T-cell (primary cell): ENCODE results near the gene IFNA13. TPM values are rescaled to one million over a fixed set of nuclear protein-coding genes. Genes with fewer than 3 reads are reported as not detected.

Source experiments
- total RNA-seq, 35 experiments: library from RNA in 6 of 35; stranded (reverse) in 6 of 35; fragments of 120-200 nt in 1 of 35; gene quantifications; one replicate each; pipeline versions ENCODE4 v1.2.1 to v1.2.4 and lab custom pipeline; 2013 to 2026

IFNA13 gene
- total RNA-seq, 5 donors from 2014 or later (not counting 1 experiment from before 2014, with no cell fraction given) = not detected

Other genes with a start within 250 kb of the IFNA13 start
- gene IFNW1, start 226.2 kb downstream of the IFNA13 start, total RNA-seq = not detected
- not detected for gene IFNA21, start 201.4 kb downstream of the IFNA13 start, total RNA-seq
- gene IFNA4, start 180.5 kb downstream of the IFNA13 start, total RNA-seq = not detected
- not detected for gene IFNA7, start 165.9 kb downstream of the IFNA13 start, total RNA-seq
- not detected for gene IFNA10, start 160.9 kb downstream of the IFNA13 start, total RNA-seq
- not detected for gene IFNA16, start 150.7 kb downstream of the IFNA13 start, total RNA-seq
- not detected for gene IFNA17, start 139.8 kb downstream of the IFNA13 start, total RNA-seq
- not detected for gene IFNA14, start 128.1 kb downstream of the IFNA13 start, total RNA-seq
- under 1 TPM in 1 of 5 donors, not detected in 4; 0.29 TPM for gene IFNA5, start 62.7 kb downstream of the IFNA13 start, total RNA-seq
- gene KLHL9, start 32.7 kb downstream of the IFNA13 start, total RNA-seq = 10 to 100 TPM; 14.1 to 27.7 (median 26.0) TPM
- gene IFNA6, start 17.2 kb downstream of the IFNA13 start, total RNA-seq = not detected
- not detected for gene IFNA2, start 17.3 kb upstream of the IFNA13 start, total RNA-seq
- not detected for gene IFNA8, start 41.1 kb upstream of the IFNA13 start, total RNA-seq
- gene IFNA1, start 72.4 kb upstream of the IFNA13 start, total RNA-seq = not detected
- gene IFNE, start 114.3 kb upstream of the IFNA13 start, total RNA-seq = under 1 TPM in 2 of 5 donors, not detected in 3; 0.16 to 0.25 TPM